ENCODE data around the gene MORN5.

The MORN5 gene

GRCh38 chr9:122248448-122248865, 88.7 kb downstream of the MORN5 start:
- Histone ChIP-seq H3K4me3 (ENCODE audit: low read length) (no peak overlapping the region), H3K9ac (ENCODE audit: low read length) (no peak overlapping the region), H3K27me3 (ENCODE audit: control insufficient read depth, insufficient read depth, low read length) (no peaks in the 10 kb centered on the region), H3K27ac (ENCODE audit: low read depth, low read length) (no peak overlapping the region), H3K36me3 (ENCODE audit: control insufficient read depth, insufficient read depth, low read length) (peaks cover 23% of the 10 kb centered on the region), H3K4me1 (ENCODE audit: control insufficient read depth, insufficient read depth, low read length) (no peaks in the 10 kb centered on the region)

Data from rectal smooth muscle tissue (tissue), 1 donor.